H9 (cell line): ENCODE measurements around the gene SRRM2. TPM values are rescaled to one million over a fixed set of nuclear protein-coding genes. Genes with fewer than 3 reads are reported as not detected.

Experiments
- DNase-seq: peaks from one replicate; pipeline ENCODE4 v3.0.0-alpha.2; 2017
- H2AFZ ChIP-seq: one replicate; pipeline ENCODE4 v1.6.1; 2013; ENCODE audit warnings: mild to moderate bottlenecking, low read length, control low read depth, moderate library complexity
- H2AK5ac ChIP-seq: 2 replicates; pipeline ENCODE4 v1.6.1; 2013; ENCODE audit warnings: low read length, control low read depth, mixed read lengths; ENCODE audit not compliant: insufficient read length
- H2BK120ac ChIP-seq: one replicate; pipeline ENCODE4 v1.6.1; 2013; ENCODE audit warnings: low read depth, mild to moderate bottlenecking, low read length, control low read depth, inconsistent platforms; ENCODE audit not compliant: poor library complexity, severe bottlenecking
- H2BK12ac ChIP-seq: 2 replicates; pipeline ENCODE4 v1.6.1; 2013; ENCODE audit warnings: low read length, control low read depth, mixed read lengths, low read depth; ENCODE audit not compliant: insufficient read length
- H2BK15ac ChIP-seq: 2 replicates; pipeline ENCODE4 v1.6.1; 2013; ENCODE audit warnings: low read depth, low read length, control low read depth
- H2BK20ac ChIP-seq: one replicate; pipeline ENCODE4 v1.6.1; 2013; ENCODE audit warnings: low read depth, mild to moderate bottlenecking, low read length, control low read depth, inconsistent platforms; ENCODE audit not compliant: poor library complexity, severe bottlenecking
- H2BK5ac ChIP-seq: 2 replicates; pipeline ENCODE4 v1.6.1; 2013; ENCODE audit warnings: low read length, control low read depth, mixed read lengths; ENCODE audit not compliant: insufficient read length
- H3K14ac ChIP-seq: 2 replicates; pipeline ENCODE4 v1.6.1; 2013; ENCODE audit warnings: low read length, control low read depth; ENCODE audit not compliant: insufficient read depth
- H3K18ac ChIP-seq: 2 replicates; pipeline ENCODE4 v1.6.1; 2013; ENCODE audit warnings: low read depth, mild to moderate bottlenecking, mixed read lengths, low read length, control low read depth; ENCODE audit not compliant: insufficient read length
- H3K23ac ChIP-seq: 2 replicates; pipeline ENCODE4 v1.6.1; 2013; ENCODE audit warnings: low read length, control low read depth, mixed read lengths, low read depth; ENCODE audit not compliant: insufficient read length
- H3K23me2 ChIP-seq: 2 replicates; pipeline ENCODE4 v1.6.1; 2013; ENCODE audit warnings: low read depth, mild to moderate bottlenecking, mixed read lengths, low read length, control low read depth; ENCODE audit not compliant: insufficient read length, poor library complexity, severe bottlenecking
- H3K27ac ChIP-seq: 2 replicates; pipeline ENCODE4 v1.5.1; 2013; ENCODE audit warnings: low read length, control low read depth, mixed read lengths, low read depth; ENCODE audit not compliant: insufficient read length
- H3K27me3 ChIP-seq: 2 replicates; pipeline ENCODE4 v1.6.1; 2013; ENCODE audit warnings: low read length, control low read depth, inconsistent platforms; ENCODE audit not compliant: insufficient read depth
- H3K4ac ChIP-seq: 2 replicates; pipeline ENCODE4 v1.6.1; 2013; ENCODE audit warnings: low read depth, mild to moderate bottlenecking, control low read depth, inconsistent platforms, low read length, moderate library complexity
- H3K4me1 ChIP-seq: 2 replicates; pipeline ENCODE4 v1.6.1; 2013; ENCODE audit warnings: low read length, control low read depth, inconsistent platforms; ENCODE audit not compliant: insufficient read depth
- H3K4me2 ChIP-seq: 2 replicates; pipeline ENCODE4 v1.6.1; 2013; ENCODE audit warnings: low read length, control low read depth, mixed read lengths; ENCODE audit not compliant: insufficient read length, insufficient read depth
- H3K56ac ChIP-seq: 2 replicates; pipeline ENCODE4 v1.6.1; 2013; ENCODE audit warnings: low read depth, mild to moderate bottlenecking, mixed read lengths, low read length, control low read depth; ENCODE audit not compliant: insufficient read length
- H3K79me1 ChIP-seq: 2 replicates; pipeline ENCODE4 v1.6.1; 2013; ENCODE audit warnings: low read depth, mild to moderate bottlenecking, moderate library complexity, low read length, control low read depth, inconsistent platforms; ENCODE audit not compliant: insufficient read depth, poor library complexity, severe bottlenecking
- H3K79me2 ChIP-seq: 2 replicates; pipeline ENCODE4 v1.6.1; 2013; ENCODE audit warnings: low read length, control low read depth, inconsistent platforms; ENCODE audit not compliant: insufficient read depth
- H3K9ac ChIP-seq: 2 replicates; pipeline ENCODE4 v1.6.1; 2013; ENCODE audit warnings: low read length, control low read depth, mixed read lengths; ENCODE audit not compliant: insufficient read length; ENCODE audit errors: extremely low read depth
- H3K9me3 ChIP-seq: one replicate; pipeline ENCODE4 v1.6.1; 2013; ENCODE audit warnings: low read depth, low read length, inconsistent platforms; ENCODE audit not compliant: control insufficient read depth
- H3T11ph ChIP-seq: one replicate; pipeline ENCODE4 v1.6.1; 2013; ENCODE audit warnings: mild to moderate bottlenecking, low read length, control low read depth, inconsistent platforms
- H4K20me1 ChIP-seq: one replicate; pipeline ENCODE4 v1.6.1; 2013; ENCODE audit not compliant: control insufficient read depth, insufficient read length, insufficient read depth
- H4K5ac ChIP-seq: 2 replicates; pipeline ENCODE4 v1.6.1; 2013; ENCODE audit warnings: low read depth, mild to moderate bottlenecking, mixed read lengths, low read length, control low read depth; ENCODE audit not compliant: insufficient read length
- H4K8ac ChIP-seq: replicated peaks from 2 replicates; pipeline ENCODE4 v1.6.1; 2013; ENCODE audit warnings: low read length, control low read depth, mixed read lengths, low read depth; ENCODE audit not compliant: insufficient read length
- H4K91ac ChIP-seq: 2 replicates; pipeline ENCODE4 v1.6.1; 2013; ENCODE audit warnings: low read depth, mild to moderate bottlenecking, moderate library complexity, mixed read lengths, low read length, control low read depth; ENCODE audit not compliant: insufficient read length
- H3K27ac Mint-ChIP-seq, 3 experiments: 2 replicates in 2 of 3; 3 replicates in 1 of 3; pipeline ENCODE4 v1.8.0; 2020 to 2021; ENCODE audit warnings: mixed read lengths in 3 of 3, mild to moderate bottlenecking in 1 of 3, moderate library complexity in 1 of 3
- H3K27me3 Mint-ChIP-seq: 2 replicates; pipeline ENCODE4 v1.8.0; 2021; ENCODE audit warnings: low read depth, mild to moderate bottlenecking, moderate library complexity, mixed read lengths
- H3K36me3 Mint-ChIP-seq, 3 experiments: 2 replicates in 2 of 3; 3 replicates in 1 of 3; pipeline ENCODE4 v1.8.0; 2020 to 2021; ENCODE audit warnings: low read depth in 3 of 3, mixed read lengths in 3 of 3; ENCODE audit not compliant: insufficient read depth in 1 of 3
- H3K4me1 Mint-ChIP-seq, 2 experiments: 2 replicates each; pipeline ENCODE4 v1.8.0; 2020; ENCODE audit warnings: mixed read lengths in 2 of 2
- H3K4me3 Mint-ChIP-seq, 2 experiments: 2 replicates in 1 of 2; 3 replicates in 1 of 2; pipeline ENCODE4 v1.8.0; 2020 to 2021; ENCODE audit warnings: mild to moderate bottlenecking in 2 of 2, mixed read lengths in 2 of 2, moderate library complexity in 1 of 2
- H3K9me3 Mint-ChIP-seq, 2 experiments: 2 replicates in 1 of 2; 3 replicates in 1 of 2; pipeline ENCODE4 v1.8.0; 2020; ENCODE audit warnings: mild to moderate bottlenecking in 2 of 2, mixed read lengths in 2 of 2, moderate library complexity in 1 of 2
- CTCF ChIP-seq: fragments of 200-600 bp; sonication (generic); conservative IDR thresholded peaks from 3 replicates; pipeline ENCODE4 v1.8.0; 2021; ENCODE audit warnings: antibody characterized with exemption, mild to moderate bottlenecking
- WGBS: extraction: QIAGEN DNeasy Blood & Tissue Kit; methylation state at CpG from one replicate; pipeline ENCODE4 v1.1.7; 2013; ENCODE audit warnings: missing lambda C conversion rate, low lambda C conversion rate, mixed read lengths; ENCODE audit not compliant: insufficient read length; ENCODE audit errors: extremely low coverage; 5-methylcytosine and 5-hydroxymethylcytosine counted together
- total RNA-seq: library from RNA; stranded (reverse); gene quantifications from 2 replicates; pipeline ENCODE4 v1.2.1, GENCODE V29; 2021

SRRM2 gene
- total RNA-seq, 1 experiment from 2014 or later = 694 TPM

GRCh38 chr16:2809149-2809760 is 56.8 kb downstream of the SRRM2 start:
- Mint-ChIP-seq H3K4me1 (peaks cover 7% of the 10 kb centered on the region in 2 experiments; a peak in 3 of 4 replicates), H3K4me3 (no peak overlapping the region), H3K9me3 (peaks cover 12 to 16% of the 10 kb centered on the region in 2 experiments), H3K27me3 (peaks cover 37% of the 10 kb centered on the region), H3K27ac (no peak overlapping the region), H3K36me3 (no peaks in the 10 kb centered on the region; a peak in 1 of 7 replicates)
- no peaks in the 10 kb centered on the region for H3K27me3 ChIP-seq
- no peaks in the 10 kb centered on the region for H3K79me2 ChIP-seq
- H3T11ph ChIP-seq = no peak overlapping the region
- no peak overlapping the region for H3K14ac ChIP-seq
- TF ChIP-seq CTCF = no peak
- no peak overlapping the region for H4K5ac ChIP-seq
- no peak for DNase-seq
- H4K8ac ChIP-seq = no peak overlapping the region
- no peak overlapping the region for H2BK15ac ChIP-seq
- H2AK5ac ChIP-seq = no peak overlapping the region
- H3K56ac ChIP-seq = no peak overlapping the region
- H3K9me3 ChIP-seq = peaks cover 2% of the 10 kb centered on the region
- H2AFZ ChIP-seq = no peak overlapping the region
- WGBS = no CpG with 5 or more reads among the region's 3 CpGs
- no peak overlapping the region for H2BK12ac ChIP-seq
- no peaks in the 10 kb centered on the region for H4K20me1 ChIP-seq
- H2BK5ac ChIP-seq = no peak overlapping the region
- no peaks in the 10 kb centered on the region for H3K23me2 ChIP-seq
- H3K27ac ChIP-seq = no peak overlapping the region
- H2BK120ac ChIP-seq = no peak overlapping the region
- no peak overlapping the region for H4K91ac ChIP-seq
- no peaks in the 10 kb centered on the region for H3K79me1 ChIP-seq
- H2BK20ac ChIP-seq = no peak overlapping the region
- no peak overlapping the region for H3K4me2 ChIP-seq
- H3K18ac ChIP-seq = no peak overlapping the region
- H3K9ac ChIP-seq = no peak overlapping the region
- no peaks in the 10 kb centered on the region for H3K4me1 ChIP-seq
- no peak overlapping the region for H3K23ac ChIP-seq
- H3K4ac ChIP-seq = no peak overlapping the region
